Sigmoid colon (tissue), 7 donors: ENCODE results near the gene ADRA1B. TPM values are rescaled to one million over a fixed set of nuclear protein-coding genes. Genes with fewer than 3 reads are reported as not detected.

Experiments used
- DNase-seq: peaks from one replicate; pipeline ENCODE4 v3.0.0-alpha.2; 2019
- H3K27ac ChIP-seq, 4 donors: fragments of 200-600 bp; sonication (generic); one replicate each; pipeline ENCODE4 v1.5.1; 2016 to 2019; ENCODE audit warnings: mild to moderate bottlenecking in 1 of 4
- H3K27me3 ChIP-seq, 3 donors: fragments of 200-600 bp; sonication (generic); one replicate each; pipeline ENCODE4 v1.5.1; 2019; ENCODE audit warnings: mild to moderate bottlenecking in 1 of 3
- H3K36me3 ChIP-seq, 4 donors: fragments of 200-600 bp; sonication (generic); one replicate each; pipeline ENCODE4 v1.5.1; 2016 to 2019
- H3K4me1 ChIP-seq, 4 donors: fragments of 200-600 bp; sonication (generic); one replicate each; pipeline ENCODE4 v1.5.1; 2017 to 2019
- H3K4me3 ChIP-seq, 4 donors: fragments of 200-600 bp; sonication (generic); one replicate each; pipeline ENCODE4 v1.5.1; 2017 to 2019; ENCODE audit warnings: mild to moderate bottlenecking in 2 of 4, moderate library complexity in 1 of 4
- H3K9me3 ChIP-seq, 4 donors: fragments of 200-600 bp in 3 of 4; sonication (generic) in 3 of 4; one replicate each; pipeline versions ENCODE4 v1.5.1 to v1.6.1; 2013 to 2019
- CTCF ChIP-seq, 4 experiments: fragments of 450-650 bp in 3 of 4; fragments of 200-600 bp in 1 of 4; IDR thresholded peaks; one replicate each; pipeline ENCODE4 v1.5.1; 2016 to 2019; ENCODE audit warnings: antibody characterized with exemption in 4 of 4, mild to moderate bottlenecking in 3 of 4, moderate library complexity in 2 of 4
- EP300 ChIP-seq, 4 donors: sonication (generic); formaldehyde crosslinking; IDR thresholded peaks; one replicate each; pipeline ENCODE4 v1.6.1; 2017; ENCODE audit warnings: antibody characterized with exemption in 4 of 4
- POLR2A ChIP-seq, 2 donors: fragments of 450-650 bp; IDR thresholded peaks; one replicate each; pipeline ENCODE4 v1.6.1; 2016; ENCODE audit warnings: antibody characterized with exemption in 2 of 2, mild to moderate bottlenecking in 2 of 2, moderate library complexity in 2 of 2
- POLR2AphosphoS5 ChIP-seq, 4 donors: sonication (generic); formaldehyde crosslinking; IDR thresholded peaks; one replicate each; pipeline ENCODE4 v1.6.1; 2017; ENCODE audit warnings: antibody characterized with exemption in 4 of 4
- WGBS, 2 donors: extraction: QIAGEN DNeasy Blood & Tissue Kit; methylation state at CpG; one replicate each; pipeline ENCODE4 v1.1.7; 2013; 5-methylcytosine and 5-hydroxymethylcytosine counted together
- intact Hi-C: fragments of 100-400 bp; cut with DNase I; formaldehyde crosslinking; loops from one replicate; pipeline ENCODE4 v1.15.1; 2023
- polyA plus RNA-seq, 3 donors: library from polyadenylated mRNA; stranded (reverse); fragments of 200-250 nt; gene quantifications; one replicate each; pipeline ENCODE4 v1.2.3, GENCODE V29; 2013
- total RNA-seq, 4 donors: library from RNA; depleted of rRNA; stranded (reverse); fragments of >200 nt; gene quantifications; one replicate each; pipeline ENCODE4 v1.1.0, GENCODE V29; 2016
- donor health status: healthy with polysubstance abuse.
- donor health status: Bipolar disorder and iron deficiency.
- donor health status: healthy.

ADRA1B gene
- total and polyA plus RNA-seq, 7 donors, result 0.36 to 1.8 (median 0.61) TPM; not detected in 1

DNA sequence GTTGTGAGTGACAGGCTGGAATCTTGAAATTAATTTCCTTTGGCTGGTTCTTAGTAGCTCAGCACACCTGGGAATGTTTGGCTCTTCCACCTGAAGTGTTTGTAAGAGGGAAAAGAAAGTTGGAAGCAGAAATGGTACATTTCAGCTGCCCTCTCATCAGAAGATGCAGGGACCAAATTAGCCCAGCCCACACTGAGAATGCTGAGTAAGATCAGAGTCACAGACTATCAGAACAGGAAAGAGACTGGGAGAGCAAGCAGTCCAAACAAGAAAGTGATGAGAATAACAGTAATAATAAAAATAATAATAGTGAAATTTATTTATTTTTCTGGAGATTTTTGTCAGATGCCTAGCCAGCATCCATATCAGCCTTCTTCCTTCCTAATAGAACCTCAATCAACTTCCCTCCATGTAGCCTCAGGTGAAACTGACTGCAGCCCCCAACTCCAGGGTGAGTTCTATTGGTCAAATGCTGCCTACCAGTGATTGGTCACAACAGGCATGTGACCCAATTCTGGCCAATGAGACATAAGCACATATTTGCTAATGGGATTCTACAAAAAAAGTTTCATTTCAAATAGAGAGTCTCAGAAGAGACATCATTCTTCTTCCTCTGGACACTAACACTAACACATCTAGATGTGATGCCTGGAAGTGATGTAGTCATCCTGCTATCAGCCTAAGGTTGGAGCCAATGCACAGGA lies 31.2 kb upstream of the ADRA1B start:
- intact Hi-C loops, result no loop called here
- no peaks in the 10 kb centered on the region for H3K27me3 ChIP-seq
- no peak overlapping the region for H3K4me3 ChIP-seq
- H3K4me1 ChIP-seq, result no peaks in the 10 kb centered on the region
- H3K27ac ChIP-seq, result no peak overlapping the region
- no peak for DNase-seq
- no peaks in the 10 kb centered on the region for H3K36me3 ChIP-seq
- no peak for TF ChIP-seq POLR2AphosphoS5 (IDR thresholded peaks at IDR 0.05)
- TF ChIP-seq POLR2A (IDR thresholded peaks at IDR 0.05), result no peak
- TF ChIP-seq EP300 (IDR thresholded peaks at IDR 0.05), result no peak
- TF ChIP-seq CTCF (IDR thresholded peaks at IDR 0.05), result no peak
- no peaks in the 10 kb centered on the region for H3K9me3 ChIP-seq

GRCh38 chr5:159886296-159886695 lies 30.0 kb upstream of the ADRA1B start:
- H3K4me1 ChIP-seq, result no peaks in the 10 kb centered on the region
- 91 to 94% methylated on average over 1 of the region's 1 CpG for WGBS, 2 donors
- TF ChIP-seq EP300 (IDR thresholded peaks at IDR 0.05), result no peak
- H3K36me3 ChIP-seq, result no peaks in the 10 kb centered on the region
- no peaks in the 10 kb centered on the region for H3K27me3 ChIP-seq
- intact Hi-C loops, result no loop called here
- no peaks in the 10 kb centered on the region for H3K9me3 ChIP-seq
- no peak overlapping the region for H3K27ac ChIP-seq
- no peak for DNase-seq
- no peak overlapping the region for H3K4me3 ChIP-seq

- Histone ChIP-seq H3K9me3 (no peaks in the 10 kb centered on the region), H3K27ac (no peak overlapping the region), H3K4me3 (no peak overlapping the region), H3K4me1 (no peaks in the 10 kb centered on the region), H3K27me3 (no peaks in the 10 kb centered on the region), H3K36me3 (no peaks in the 10 kb centered on the region)
- intact Hi-C loops, result no loop called here
- no peak for TF ChIP-seq POLR2A (IDR thresholded peaks at IDR 0.05)
- 69 to 73% methylated on average over 1 of the region's 1 CpG for WGBS, 2 donors
- DNase-seq, result no peak
These were observed 29.2 kb upstream of the ADRA1B start for GRCh38 chr5:159887050-159887449.

GRCh38 chr5:159888860-159889259 lies 27.4 kb upstream of the ADRA1B start:
- Histone ChIP-seq H3K9me3 (no peaks in the 10 kb centered on the region), H3K4me3 (no peak overlapping the region), H3K36me3 (no peaks in the 10 kb centered on the region), H3K4me1 (no peaks in the 10 kb centered on the region), H3K27ac (no peak overlapping the region), H3K27me3 (no peaks in the 10 kb centered on the region)
- TF ChIP-seq POLR2AphosphoS5 (IDR thresholded peaks at IDR 0.05) (no peak), EP300 (IDR thresholded peaks at IDR 0.05) (no peak), CTCF (IDR thresholded peaks at IDR 0.05) (no peak), POLR2A (IDR thresholded peaks at IDR 0.05) (no peak)
- no peak for DNase-seq
- WGBS, 2 donors, result 68 to 79% methylated on average over 5 of the region's 5 CpGs
- intact Hi-C loops, result no loop called here

DNA sequence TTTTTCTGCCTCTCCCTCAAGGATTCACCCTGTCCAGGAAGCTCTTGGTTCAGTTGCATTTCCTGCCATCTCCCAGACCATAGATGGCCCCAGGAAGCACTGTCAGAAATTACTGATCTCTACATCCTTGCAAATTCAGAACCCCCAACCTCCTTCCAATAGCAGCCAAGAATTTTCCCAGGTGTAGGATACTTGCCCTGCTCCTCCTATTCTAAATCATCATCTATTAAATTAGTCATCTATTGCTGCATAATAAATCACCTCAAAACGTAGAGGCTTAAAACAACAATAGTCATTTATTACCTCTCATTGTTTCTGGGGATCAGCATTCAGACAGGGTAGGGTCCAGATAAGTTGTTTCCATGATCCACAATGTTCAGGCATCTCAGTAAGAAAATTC lies 26.1 kb upstream of the ADRA1B start:
- no peak overlapping the region for H3K27ac ChIP-seq
- TF ChIP-seq EP300 (IDR thresholded peaks at IDR 0.05) (no peak), POLR2A (IDR thresholded peaks at IDR 0.05) (no peak)
- 11 to 37% methylated on average over 1 of the region's 1 CpG for WGBS, 2 donors
- no peak for DNase-seq
- no peaks in the 10 kb centered on the region for H3K36me3 ChIP-seq
- H3K4me1 ChIP-seq, result no peaks in the 10 kb centered on the region
- no peak overlapping the region for H3K4me3 ChIP-seq
- no peaks in the 10 kb centered on the region for H3K9me3 ChIP-seq
- intact Hi-C loops, result no loop called here
- H3K27me3 ChIP-seq, result no peaks in the 10 kb centered on the region

GRCh38 chr5:159891371-159891770 lies 24.9 kb upstream of the ADRA1B start:
- no peaks in the 10 kb centered on the region for H3K4me1 ChIP-seq
- no peak overlapping the region for H3K4me3 ChIP-seq
- DNase-seq, result no peak
- H3K36me3 ChIP-seq, result no peaks in the 10 kb centered on the region
- TF ChIP-seq EP300 (IDR thresholded peaks at IDR 0.05) (no peak), POLR2AphosphoS5 (IDR thresholded peaks at IDR 0.05) (no peak), CTCF (IDR thresholded peaks at IDR 0.05) (no peak), POLR2A (IDR thresholded peaks at IDR 0.05) (no peak)
- intact Hi-C loops, result no loop called here
- no peak overlapping the region for H3K27ac ChIP-seq
- 93% methylated on average over 5 of the region's 5 CpGs for whole genome bisulfite sequencing, 2 donors
- no peaks in the 10 kb centered on the region for H3K27me3 ChIP-seq
- H3K9me3 ChIP-seq, result no peaks in the 10 kb centered on the region
